NCI-H1105 (cell line): Measurements from ENCODE around the gene IHH.
A peak's percentile ranks its signal among the peaks of the same experiment; 100 is the strongest.

ENCODE experiments used
- DNase-seq: peaks from one replicate; lab custom pipeline; 2025; lab: John Stamatoyannopoulos, UW

The IHH gene

DNA sequence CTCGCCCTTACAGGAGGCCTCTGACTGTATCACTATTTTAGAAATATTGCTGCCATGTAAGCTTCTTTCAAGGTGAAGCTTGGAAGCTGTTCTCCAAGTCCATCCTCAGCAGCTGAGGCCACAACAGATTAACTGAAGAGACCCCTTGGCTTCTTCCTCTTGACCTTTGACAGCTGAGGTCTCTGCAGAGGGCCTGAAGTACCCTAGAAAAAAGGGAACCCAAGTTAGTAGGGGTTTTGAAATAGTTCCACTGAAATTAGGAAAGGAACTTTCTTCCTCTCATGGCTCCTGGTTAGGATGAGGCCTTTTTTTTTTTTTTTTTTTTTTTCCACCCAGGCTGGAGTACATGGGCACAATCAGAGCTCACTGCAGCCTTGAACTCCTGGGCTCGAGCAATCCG lies 15.5 kb upstream of the IHH start:
- DNase-seq = no peak

DNA sequence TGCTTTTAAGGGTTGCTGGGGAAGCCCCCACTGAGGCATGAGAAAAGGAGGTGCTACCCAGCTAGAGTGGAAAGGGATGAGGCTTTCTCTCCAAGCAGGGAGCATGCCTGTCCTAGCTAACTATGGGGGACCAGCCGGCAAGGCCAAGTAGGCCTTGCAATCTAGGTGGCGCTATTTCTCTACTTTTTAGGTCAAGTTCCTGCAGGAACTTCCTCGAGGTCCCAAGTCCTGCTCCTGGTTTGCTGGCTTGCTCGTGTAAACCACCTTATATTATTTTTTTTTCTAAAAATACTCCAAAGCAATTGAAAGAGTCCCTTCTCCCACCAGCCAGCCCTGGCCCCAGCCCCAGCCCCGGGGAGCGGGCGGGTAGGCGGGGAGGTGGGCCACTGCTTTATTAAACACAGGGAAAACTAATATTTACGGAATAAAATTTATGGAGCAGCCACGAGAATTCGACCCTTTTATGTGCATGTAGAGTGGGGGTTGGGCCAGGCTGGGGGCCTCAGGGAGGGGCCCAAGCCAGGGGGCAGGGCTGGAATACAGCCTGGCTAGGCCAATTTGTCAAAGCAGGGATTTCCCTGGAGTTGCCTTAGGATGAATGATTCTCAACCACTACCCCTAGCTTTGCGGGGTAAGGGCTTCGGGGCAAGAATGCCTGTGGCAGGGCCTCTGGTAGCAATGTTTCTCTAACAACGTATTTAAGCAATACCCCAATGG lies 12.8 kb upstream of the IHH start:
- DNase-seq = peak; percentile 36

DNA sequence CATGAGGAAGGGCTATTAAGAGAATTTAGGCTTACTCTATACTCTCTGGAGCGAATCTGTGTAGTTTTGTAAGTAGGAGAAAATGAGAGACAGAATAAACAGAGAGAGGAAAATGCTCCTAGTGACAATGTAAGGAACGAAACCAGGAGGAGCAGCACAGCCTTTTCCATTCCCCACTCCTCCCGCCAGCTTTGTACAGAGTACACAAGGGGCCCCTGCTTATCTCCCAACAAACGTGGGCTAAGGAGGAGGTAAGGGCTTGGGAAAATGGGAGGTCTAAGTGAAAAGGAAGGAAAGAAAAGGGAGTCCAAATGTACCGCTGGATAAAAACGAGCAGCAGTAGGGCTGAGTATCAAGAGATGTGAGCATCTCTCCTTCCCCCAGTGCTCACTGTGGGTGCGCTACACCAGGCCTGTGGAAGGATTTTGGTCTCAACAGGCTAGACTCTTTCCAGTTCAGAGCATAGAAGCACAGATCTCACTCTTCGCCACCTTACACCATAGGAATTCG lies 12.1 kb upstream of the IHH start:
- no peak for DNase-seq

DNA sequence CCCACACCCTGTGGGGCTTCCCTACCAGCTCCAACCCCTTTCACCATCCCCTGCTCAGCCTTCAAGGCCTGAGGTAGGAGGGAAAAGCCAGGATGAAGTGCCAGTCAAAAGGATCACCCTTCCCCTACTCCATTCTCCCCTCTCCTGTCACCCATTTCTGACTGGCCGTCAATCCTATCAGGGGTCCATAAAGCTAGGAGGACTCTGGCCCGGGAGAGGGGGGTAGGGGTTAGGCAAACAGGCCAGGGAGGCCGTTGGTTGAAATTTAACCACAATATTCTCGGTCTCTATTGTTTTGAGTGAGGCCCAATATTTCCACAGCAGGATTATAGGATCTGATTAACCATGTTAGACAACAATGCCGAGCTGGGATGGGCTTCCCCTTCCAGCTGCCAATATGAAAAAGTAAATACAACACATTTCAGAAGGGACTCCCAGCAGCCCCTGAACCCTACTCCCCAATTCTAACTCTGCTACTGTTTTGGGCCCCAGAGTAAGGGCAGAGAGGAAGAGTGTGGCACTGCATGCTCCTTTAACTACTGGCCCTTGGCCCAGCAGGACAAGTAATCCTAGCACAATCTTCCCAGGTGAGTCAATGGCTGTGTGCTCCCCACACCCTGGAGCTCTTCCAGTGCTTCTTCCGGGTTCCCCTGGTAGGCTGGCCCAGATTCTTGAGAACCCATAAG lies 10.6 kb upstream of the IHH start:
- DNase-seq = no peak

DNA sequence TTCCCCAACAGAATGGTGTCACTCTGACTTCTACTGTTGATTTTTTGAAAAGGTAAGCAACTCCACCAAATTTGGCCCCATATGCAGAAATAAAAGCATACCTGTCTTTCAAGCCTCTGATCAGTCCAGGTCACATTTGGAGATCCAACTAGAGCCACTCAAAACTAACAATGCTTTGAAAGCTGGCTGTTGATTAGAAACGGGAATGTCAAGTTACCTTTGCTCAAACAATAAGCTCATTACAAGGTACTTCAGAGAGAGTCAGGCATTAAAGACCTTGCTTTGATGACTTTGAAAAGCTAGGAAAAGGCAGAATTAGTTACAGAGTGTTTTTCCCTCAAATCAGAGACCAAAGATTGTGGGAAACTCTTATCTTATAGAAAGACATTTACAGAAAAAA lies 4.8 kb upstream of the IHH start:
- no peak for DNase-seq

DNA sequence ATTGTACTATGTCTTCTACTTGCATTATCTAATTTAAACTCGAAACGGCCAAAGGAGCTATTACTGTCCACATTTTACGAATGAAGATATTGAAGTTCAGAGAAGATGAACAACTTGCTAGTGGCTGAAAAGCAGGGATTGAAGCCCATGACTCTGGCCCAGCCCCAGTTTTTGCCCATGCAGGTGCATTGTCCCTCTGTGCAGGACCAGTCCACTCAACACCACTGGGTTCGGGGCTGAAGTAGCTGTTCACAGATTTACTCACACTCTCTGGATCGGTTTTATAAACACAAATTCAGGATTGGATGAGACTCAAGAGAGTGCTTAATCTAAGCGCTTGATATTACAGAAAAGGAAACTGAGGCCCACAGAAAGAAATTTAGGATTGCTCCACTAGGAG lies 1.4 kb upstream of the IHH start:
- DNase-seq = no peak

DNA sequence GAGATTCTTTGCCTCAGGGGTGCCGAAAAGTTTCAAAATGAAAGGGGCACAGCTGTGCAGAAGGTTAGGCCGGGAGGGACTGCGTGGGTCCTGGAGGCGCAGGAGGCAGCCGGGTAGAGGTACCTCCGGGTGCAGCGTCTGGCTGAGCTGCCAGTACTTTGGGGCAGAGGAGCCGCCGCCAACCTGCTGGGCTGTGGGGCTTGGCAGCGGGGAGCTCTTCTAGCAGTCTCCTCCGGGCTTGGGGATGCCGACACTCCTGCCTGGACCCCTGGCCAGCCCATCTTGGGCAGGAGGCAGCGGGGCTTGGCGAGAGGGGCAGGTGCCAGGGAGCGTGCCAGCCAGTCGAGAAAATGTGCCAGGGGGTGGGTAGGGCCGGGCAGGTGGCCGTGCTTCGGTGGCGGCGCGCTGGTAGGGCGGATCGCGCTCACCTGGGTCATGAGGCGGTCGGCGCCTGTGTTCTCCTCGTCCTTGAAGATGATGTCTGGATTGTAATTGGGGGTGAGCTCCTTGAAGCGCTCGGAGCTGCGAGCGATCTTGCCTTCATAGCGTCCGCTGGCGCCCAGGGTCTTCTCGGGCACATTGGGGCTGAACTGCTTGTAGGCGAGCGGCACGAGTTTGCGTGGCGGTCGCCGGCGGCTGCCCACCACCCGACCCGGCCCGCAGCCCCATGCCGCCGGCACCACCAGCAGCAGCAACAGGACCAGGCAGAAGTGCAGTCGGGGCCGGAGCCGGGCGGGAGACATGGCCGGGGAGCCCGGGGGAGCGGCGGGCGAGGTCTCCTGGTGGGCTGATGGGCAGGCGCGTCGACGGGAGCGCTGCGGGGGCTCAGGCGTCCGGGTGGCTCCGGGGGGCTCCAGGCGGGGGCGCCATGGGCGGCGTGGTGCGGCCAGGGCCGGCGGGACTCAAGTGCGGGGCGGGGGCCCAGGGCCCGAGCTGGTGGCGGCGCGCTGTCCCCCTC lies 717 bp downstream of the IHH start:
- DNase-seq = no peak

DNA sequence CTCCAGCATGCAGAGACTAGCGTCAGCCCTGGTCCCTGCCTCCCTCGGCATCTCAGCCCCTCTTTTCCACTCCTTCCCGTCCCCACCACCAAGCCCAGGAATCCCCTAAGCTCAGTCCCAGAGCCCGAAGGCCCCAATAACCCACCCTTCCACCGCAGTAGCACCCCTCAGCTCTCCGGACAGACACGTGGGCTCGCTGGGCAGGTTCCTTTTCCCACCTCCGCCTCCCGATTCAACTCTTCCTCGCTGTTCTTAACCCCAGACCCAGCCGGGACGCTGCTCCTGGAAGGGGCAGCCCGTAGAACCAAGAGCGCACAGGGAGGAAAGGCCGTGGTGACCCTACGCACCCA lies 1.4 kb downstream of the IHH start:
- DNase-seq = no peak

DNA sequence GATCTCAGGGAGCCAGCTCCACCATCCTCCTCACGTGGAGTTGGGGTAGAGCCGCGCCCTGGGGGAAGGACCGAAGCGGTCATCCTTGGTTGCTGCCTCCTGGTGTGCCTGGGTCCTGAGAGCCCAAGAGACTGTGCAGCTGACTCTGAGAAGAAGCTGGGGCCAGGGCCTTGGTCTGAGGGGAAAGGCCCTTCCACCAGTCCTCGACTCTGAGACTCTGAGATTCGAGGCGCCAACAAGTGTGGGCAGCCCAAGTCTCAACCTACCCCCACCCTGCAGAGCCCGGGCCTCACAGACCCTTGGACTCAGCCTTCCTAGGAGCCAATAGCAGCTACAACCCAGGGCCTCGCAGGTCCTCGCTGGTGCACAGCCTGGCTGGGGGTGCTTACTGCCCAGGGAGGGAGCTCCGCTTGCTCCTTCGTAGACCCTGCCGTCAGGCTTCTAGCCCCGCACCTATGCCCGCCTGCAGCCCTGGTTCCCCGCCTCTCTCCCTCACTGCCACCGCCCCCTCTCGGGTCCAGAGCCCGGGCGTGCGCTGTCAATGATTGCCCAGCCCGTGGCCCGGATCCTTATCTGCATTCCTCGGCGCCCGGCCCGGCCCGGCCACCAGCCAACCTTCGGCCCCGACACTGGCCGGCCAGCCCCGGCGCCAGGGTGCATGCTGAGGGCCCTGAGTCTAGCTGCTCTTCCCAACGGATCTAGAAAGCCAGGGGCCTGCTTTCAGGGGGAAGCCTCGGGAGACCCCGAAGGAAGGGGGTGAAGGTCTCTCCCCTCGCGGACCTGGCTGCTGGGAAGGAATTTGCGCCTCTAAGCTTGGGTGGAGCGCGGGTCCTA lies 2.0 kb downstream of the IHH start:
- DNase-seq = no peak

DNA sequence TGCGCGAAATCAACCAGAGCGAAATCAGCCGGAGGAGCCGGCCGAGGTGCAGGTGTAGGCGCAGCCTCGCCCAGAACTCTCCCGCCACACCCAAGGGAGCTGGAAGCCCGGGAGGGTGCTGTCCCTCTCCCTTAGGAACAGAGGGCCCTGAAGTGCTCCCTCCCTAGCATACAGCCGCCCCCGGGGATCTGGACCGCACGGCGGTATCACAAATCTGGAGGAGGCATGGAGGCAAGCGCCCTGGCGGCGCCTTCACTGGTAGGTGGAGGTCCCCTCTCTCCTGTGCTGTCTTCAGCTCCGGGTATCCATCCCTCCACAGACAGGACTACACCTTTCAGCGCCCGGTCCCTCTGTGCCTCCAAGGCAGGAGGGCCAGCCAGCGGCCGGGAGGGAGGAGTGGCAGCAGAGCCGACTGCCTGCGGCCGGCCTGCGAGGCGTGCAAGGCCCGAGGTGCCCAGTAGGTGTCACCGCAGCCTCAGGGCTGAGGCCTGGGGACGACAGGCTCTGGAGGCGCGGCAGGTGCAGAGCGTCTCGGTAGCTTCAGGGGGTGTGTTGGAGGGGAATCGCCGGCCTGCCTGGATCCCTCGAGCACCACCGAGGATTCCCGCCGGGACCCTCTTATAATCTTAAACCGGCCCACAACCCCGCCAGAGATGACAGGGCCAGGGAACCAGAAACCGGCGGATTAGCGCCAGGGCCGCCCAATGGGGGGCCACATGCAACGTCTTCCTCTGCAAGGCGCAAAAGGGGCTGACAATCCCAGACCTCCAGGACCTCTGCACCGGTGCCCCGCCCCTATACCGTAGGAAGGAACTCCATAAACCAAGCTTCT lies 2.8 kb downstream of the IHH start:
- peak; percentile 67 for DNase-seq

DNA sequence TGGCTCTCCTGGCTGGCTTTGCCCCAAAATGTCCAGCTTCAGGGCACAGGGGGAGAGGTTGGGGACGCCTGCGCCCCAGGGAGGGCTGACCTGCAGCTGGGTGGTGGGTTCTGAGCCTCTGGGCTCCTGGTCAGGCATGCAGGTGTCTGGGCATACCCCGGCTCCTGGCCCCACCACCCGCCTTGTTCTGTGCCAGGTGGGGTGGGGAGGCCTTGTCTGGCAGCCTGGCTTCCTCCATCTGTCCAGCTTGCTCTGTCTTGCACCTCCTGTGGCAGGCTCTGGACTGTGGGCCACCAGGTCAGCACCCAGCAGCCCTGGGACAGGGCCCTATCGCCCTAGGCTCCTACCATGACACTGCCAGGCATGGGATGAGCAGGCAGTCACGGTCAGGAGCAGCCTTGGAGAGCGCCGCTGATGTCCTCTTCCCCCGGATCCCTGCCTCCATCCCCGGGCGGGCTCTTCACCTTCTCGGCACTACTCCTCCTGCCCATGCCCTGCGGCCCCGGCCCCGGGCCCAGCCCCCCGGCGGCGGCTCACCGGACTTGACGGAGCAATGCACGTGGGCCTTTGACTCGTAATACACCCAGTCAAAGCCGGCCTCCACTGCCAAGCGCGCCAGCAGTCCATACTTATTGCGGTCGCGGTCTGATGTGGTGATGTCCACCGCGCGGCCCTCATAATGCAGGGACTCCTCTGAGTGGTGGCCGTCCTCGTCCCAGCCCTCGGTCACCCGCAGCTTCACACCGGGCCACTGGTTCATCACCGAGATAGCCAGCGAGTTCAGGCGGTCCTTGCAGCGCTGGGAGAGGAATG lies 3.6 kb downstream of the IHH start:
- DNase-seq = no peak

DNA sequence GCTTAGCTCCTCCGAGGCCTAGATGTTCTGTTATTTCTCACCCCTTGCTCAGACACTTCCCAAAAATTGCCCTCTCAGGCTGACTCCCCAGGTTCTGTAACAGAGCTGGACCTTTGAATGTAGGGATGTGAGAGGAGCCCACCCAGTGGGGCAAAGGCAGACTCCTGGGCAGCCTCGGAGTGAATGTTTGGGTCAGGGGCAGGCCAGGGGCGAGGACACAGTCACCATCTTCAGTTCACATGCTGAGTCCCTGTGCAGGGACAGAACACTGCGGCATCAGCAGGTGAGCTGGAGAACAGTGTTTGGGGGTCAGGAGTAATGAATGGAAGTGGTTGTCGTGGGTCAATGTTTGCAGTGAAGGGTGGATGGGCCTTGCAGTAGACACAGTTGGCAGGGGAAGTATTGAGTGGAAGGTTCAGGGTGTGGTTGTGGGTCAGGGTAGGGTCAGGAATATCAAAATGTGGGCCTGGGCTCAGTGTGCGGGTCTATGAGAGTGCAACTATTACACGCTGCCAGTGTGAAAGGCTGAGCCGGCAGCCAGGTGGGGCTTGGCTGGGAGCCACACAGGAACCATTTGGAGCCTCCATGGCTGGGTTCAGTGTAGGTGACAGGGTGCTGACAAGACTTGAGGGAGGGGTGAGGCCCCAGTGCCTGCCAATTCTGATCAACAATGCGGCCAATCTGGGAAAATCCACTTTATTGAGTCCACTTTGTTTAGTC lies 4.4 kb downstream of the IHH start:
- DNase-seq = no peak

DNA sequence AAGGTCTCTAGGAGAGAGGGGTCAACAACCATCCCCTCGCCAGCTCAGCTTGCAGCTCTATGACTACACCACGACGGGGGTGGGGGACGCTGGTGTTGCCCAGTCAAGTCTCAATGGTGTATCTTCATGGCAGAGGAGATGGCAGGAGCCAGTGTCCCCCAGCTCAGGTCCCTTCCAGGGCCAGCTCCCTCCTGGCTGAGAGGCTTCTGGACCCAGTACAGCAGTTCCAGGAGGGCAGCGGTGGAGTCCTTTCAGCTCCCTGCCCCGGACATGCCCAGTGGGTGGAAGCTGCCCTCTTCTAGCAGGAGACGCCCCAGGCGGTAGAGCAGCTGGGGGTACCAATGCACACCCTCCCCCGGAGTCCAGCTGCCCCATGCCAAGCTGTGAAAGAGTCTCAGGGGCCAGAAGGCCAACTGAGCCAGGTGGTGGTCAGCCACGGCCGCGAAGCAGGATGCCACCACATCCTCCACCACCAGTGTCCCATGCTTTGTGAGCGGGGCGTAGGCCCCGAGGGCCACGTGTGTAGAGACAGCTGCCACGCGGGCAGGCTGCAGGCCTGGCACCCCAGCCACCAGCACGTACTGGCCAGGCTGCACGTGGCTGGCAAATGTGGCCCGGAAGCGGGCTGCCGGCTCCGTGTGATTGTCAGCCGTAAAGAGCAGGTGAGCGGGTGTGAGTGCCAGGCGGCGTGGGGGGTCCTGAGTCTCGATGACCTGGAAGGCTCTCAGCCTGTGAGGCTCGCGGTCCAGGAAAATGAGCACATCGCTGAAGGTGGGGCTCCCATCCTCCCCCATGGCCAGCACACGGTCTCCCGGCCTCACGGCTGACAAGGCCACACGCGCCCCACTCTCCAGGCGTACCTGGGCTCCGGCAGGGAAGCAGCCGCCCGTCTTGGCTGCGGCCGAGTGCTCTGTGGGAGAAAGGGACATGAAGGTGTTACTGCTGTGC lies 5.5 kb downstream of the IHH start:
- no peak for DNase-seq

DNA sequence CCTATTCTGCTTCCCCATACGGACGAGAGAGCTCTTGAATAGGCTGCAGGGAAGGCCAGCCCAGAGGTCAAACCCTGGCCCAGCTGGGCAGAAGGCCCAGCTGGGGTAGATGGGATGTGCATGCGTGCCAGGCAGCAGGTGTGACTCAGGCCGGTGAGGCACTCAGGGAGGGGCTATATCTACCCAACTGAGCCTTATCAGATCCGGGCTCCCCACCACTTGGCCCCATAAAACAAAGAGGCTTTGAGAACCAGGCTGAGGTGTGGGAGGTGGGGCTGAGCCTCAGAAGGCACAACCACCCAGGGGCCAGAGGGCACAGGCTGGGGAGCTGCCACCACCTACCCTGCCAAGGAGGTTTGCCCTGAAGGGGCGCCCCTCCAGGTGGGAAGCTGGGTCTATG lies 11.4 kb downstream of the IHH start:
- no peak for DNase-seq

DNA sequence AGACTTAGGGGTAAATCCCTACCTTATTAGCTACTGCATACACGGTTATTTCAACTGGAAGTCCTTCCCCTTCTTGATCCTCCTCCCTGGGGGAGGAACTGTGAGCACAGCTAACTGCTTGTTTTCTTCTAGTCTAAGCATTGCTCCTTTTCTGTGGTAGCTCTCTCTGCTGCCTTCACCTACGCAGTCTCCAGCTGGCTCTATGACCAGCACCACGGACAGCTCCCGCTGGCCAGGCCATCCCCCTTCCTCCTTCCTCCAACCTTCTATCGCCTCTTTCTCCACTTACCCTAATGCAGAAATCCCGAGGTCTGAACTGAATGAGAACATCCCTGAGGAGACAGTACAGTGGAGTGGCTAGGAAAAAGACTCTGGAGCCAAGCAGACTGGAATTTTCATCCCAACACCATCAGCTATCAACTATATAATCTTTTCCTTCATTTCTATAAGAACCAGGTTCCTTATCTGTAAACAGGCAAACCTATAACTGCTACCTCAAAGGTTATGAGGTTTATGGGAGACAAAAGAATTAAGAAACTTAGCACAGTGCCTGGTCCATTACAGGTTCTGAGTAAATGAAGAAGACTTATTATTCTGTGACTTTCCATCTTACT lies 14.7 kb downstream of the IHH start:
- DNase-seq = no peak

DNA sequence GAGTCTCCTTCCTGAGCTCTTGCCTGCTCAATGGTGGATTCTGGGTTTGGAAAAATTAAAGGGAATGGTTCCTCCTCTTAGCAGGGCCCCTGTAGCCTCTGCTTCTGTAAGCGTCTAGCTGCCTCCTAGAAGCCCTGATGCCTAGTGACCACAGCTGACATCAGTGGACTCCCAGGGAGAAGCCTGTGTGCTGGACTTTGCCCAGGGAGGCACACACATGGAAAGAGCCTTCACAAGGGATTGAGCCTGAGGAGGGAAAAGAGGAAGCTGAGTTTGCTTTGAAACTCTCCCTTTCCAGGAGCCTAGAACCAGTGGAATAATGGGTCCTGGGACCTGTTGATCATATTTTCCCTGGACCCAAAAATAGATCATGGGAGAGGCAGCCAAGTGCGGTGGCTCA lies 18.0 kb downstream of the IHH start:
- DNase-seq = no peak

DNA sequence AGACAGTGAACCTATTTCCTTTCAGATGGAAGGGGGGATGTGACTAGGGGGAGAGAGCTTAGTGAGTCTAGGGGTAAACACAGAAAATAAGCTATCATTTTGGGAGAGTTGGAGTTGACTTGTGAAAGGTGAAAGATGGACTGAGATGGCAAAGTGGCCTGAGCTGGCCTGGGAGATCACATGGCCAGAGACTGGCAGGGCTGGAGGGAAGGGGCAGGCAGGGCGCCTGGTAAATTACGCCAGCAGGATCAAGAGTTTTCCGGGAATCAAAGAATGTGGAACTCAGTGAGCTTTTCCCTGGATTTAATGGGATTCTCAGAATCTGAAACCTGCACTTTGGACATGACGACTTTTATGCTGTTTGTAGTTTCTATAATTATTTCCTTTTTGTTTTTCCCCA lies 18.6 kb downstream of the IHH start:
- no peak for DNase-seq

DNA sequence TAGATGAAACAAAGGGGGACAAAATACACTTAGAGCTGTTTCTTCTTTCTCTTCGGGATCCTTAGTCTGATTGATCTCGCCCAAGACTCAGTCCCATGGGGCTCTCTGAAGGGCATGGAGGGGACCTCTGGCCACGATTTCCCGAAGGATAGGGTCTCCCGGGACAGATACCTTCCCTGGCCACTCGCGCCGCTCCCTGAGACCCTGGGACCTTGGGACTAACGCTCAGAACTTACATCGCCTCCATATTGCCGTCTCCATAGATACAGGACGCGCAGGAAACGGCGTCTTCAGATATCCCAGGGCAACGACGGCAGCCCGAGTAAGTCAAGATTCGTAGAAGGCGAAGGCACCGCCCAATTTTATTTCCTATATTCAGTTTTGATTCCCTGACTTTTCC lies 19.5 kb downstream of the IHH start, which contains the start of gene CFAP65:
CFAP65 (minus strand) TSS at position 265 of the 400 bp plus-strand sequence. CDS start 2,468 bp downstream, outside the sequence.
- peak; percentile 47 for DNase-seq
